T-helper 2 cell treated with Interferon-gamma antibody and Interleukin-4, amounts not matched to agents 100 ng/mL and 5 ng/mL, for 36 hours (primary cell): ENCODE measurements around the gene TTYH3. TPM values are rescaled to one million over a fixed set of nuclear protein-coding genes. Genes with fewer than 3 reads are reported as not detected.
"Not testable (repeated sequence)": the region's sequence is repeated elsewhere in the genome, so short reads cannot be mapped to it uniquely, and the experiment has no call there.

Experiments
- intact Hi-C: fragments of 100-400 bp; cut with micrococcal nuclease; formaldehyde crosslinking; loops from one replicate; pipeline ENCODE4 v1.15.1; 2023
- total RNA-seq: library from RNA; stranded (reverse); gene quantifications from 2 replicates; pipeline ENCODE4 v1.2.3, GENCODE V29; 2022

TTYH3 gene
- total RNA-seq, 1 donor from 2014 or later = 27.8 TPM

GRCh38 chr7:2681929-2682799 is 50.4 kb downstream of the TTYH3 start:
- intact Hi-C loops = loop anchor here (1.0 kb wide), 1 partner anchor 205 kb away; no protein-coding TSS in a partner anchor

- intact Hi-C loops = no loop called here
Measured at GRCh38 chr7:2684501-2684900, 52.7 kb downstream of the TTYH3 start.

GRCh38 chr7:2686101-2686500 is 54.3 kb downstream of the TTYH3 start:
- intact Hi-C loops = no loop called here

GRCh38 chr7:2687338-2687869 is 55.6 kb downstream of the TTYH3 start:
- intact Hi-C loops = no loop called here

GRCh38 chr7:2687881-2688318 is 56.1 kb downstream of the TTYH3 start, which contains the start of gene AMZ1:
Gene AMZ1, plus strand, starts transcription at chr7:2688202. Its CDS starts 12,250 bp downstream, at chr7:2700452.
- intact Hi-C loops = no loop called here

GRCh38 chr7:2688409-2689342 is 56.9 kb downstream of the TTYH3 start:
- intact Hi-C loops = loop anchor here (1.0 kb wide), 1 partner anchor 11 kb away; no protein-coding TSS in a partner anchor

GRCh38 chr7:2689343-2689847 is 57.6 kb downstream of the TTYH3 start:
- intact Hi-C loops = loop anchor here (1.0 kb wide), 1 partner anchor 10 kb away; no protein-coding TSS in a partner anchor

GRCh38 chr7:2689951-2690705 is 58.3 kb downstream of the TTYH3 start:
- intact Hi-C loops = loop anchor here (1.0 kb wide), 1 partner anchor 9 kb away; no protein-coding TSS in a partner anchor

- intact Hi-C loops = no loop called here
Measured at GRCh38 chr7:2691011-2691707, 59.4 kb downstream of the TTYH3 start.

GRCh38 chr7:2691932-2692439 is 60.2 kb downstream of the TTYH3 start:
- intact Hi-C loops = not testable (repeated sequence)

- intact Hi-C loops = no loop called here
Measured at GRCh38 chr7:2692543-2692942, 60.8 kb downstream of the TTYH3 start.

GRCh38 chr7:2693420-2694121 is 61.8 kb downstream of the TTYH3 start:
- intact Hi-C loops = not testable (repeated sequence)

- intact Hi-C loops = not testable (repeated sequence)
Measured at GRCh38 chr7:2694122-2694436, 62.3 kb downstream of the TTYH3 start.

- intact Hi-C loops = loop anchor here (1.0 to 2.0 kb wide), 5 partner anchors 9 to 168 kb away; no protein-coding TSS in a partner anchor
Measured at GRCh38 chr7:2698581-2699288, 66.9 kb downstream of the TTYH3 start.

- intact Hi-C loops = loop anchor here (1.0 to 2.0 kb wide), 5 partner anchors 10 to 169 kb away; no protein-coding TSS in a partner anchor
Measured at GRCh38 chr7:2699289-2699620, 67.5 kb downstream of the TTYH3 start.

GRCh38 chr7:2700141-2700850 is 68.5 kb downstream of the TTYH3 start:
- intact Hi-C loops = no loop called here

GRCh38 chr7:2701424-2701823 is 69.6 kb downstream of the TTYH3 start:
- intact Hi-C loops = no loop called here
